SH-SY5Y (cell line): ENCODE data around the gene KCNE3.

Source experiments
- GATA2 ChIP-seq: IDR thresholded peaks from 2 replicates; pipeline ENCODE4 v1.6.1; 2011; ENCODE audit warnings: mild to moderate bottlenecking, low read depth, low read length
- GATA3 ChIP-seq: IDR thresholded peaks from 2 replicates; pipeline ENCODE4 v1.6.1; 2011; ENCODE audit warnings: low read depth, mild to moderate bottlenecking, low read length, moderate library complexity

Gene KCNE3, protein sequence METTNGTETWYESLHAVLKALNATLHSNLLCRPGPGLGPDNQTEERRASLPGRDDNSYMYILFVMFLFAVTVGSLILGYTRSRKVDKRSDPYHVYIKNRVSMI

DNA sequence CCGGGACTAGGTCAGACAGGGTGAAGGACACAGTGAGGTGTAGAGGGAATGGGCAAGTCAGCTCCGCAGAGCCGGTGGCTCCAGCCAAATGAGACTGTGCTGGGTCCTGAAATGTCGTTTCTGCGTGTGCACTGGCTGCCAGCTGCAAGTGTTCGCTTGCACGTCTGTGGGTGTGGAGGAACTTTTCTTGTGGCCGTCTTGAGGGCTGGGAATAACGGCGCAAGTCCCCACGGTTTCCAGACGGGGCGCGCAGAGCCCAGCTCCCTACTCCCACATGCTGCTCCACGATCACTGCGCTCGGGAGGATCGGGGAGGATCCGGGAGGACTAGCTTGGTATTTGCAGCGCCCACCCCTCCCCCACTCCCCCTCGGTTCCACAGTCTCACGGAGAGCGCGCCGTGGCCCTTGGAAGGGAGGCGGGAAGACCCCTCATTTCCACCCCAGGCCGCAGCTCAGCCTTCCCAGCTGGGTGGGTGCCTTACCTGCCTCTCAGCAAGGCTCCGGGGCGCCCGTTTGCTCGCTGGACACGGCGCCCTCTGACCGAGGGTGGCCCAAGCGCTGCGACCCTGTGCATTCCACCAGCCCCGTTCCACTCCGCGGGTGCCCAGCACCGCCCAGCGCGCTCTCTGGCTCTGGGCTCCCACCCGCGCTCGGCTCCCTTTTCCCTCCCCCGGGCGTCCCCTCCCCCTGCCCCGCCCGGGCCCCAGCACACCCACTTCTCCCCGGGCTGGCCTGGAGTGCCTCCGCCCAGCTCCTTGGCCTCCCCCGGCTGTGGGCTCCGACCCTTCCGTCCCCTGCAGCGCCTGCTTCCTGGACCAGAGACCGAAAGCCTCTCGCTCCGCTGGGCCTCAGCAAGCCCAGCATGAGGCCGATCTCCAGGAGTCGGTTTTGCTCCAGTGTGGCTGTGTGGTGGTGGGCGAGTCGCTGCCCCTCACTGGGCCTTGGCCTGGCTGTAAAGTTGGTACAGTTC is at the start of gene KCNE3:
Gene KCNE3, minus strand, starts transcription at position 634 of the 970 bp plus-strand sequence. CDS start 9,986 bp downstream, outside the sequence.
- TF ChIP-seq GATA3 = no peak
- TF ChIP-seq GATA2 = no peak

- TF ChIP-seq GATA3 = no peak
- TF ChIP-seq GATA2 = no peak
These were observed 40.2 kb upstream of the KCNE3 start for GRCh38 chr11:74507582-74507981.

DNA sequence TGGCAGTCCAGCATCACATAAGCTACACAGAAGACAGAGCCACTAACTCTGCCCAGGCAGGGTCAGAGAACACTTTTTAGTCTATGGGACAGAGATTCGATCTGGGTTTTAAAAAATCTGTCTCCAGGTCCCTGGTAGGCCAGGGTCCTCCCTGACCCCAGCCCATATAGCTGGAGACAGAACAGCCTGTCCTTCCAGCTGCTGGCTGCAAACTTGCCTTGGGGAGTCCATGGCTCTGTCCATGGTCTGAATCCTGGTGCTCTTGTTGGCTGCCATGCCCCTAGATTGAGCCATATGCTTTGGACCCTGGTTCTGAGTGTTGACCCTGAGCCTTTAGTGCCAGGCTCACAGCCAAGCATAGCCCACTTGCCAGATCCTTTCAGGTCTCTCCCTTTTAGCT is 39.5 kb upstream of the KCNE3 start:
- TF ChIP-seq GATA3 (no peak), GATA2 (no peak)

DNA sequence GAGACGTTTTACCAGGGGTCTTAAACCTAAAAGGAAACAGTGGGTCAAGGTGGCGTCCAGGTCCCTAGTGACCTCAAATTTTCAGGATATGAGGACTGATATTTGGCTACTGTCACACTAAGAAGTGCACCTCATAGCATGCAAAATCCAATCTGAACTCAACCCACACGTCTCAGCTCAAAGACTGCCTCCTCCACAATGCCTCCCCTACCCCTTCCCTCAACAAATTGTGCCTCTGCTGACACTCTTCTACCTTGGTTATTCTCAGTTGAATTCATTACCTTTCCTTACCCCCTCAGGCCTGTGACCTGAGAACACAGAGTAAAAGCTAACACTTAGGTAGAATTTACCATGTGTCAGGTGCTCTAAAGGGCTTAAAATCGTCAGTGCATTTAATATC is 38.6 kb upstream of the KCNE3 start:
- no peak for TF ChIP-seq GATA2
- TF ChIP-seq GATA3 = no peak

DNA sequence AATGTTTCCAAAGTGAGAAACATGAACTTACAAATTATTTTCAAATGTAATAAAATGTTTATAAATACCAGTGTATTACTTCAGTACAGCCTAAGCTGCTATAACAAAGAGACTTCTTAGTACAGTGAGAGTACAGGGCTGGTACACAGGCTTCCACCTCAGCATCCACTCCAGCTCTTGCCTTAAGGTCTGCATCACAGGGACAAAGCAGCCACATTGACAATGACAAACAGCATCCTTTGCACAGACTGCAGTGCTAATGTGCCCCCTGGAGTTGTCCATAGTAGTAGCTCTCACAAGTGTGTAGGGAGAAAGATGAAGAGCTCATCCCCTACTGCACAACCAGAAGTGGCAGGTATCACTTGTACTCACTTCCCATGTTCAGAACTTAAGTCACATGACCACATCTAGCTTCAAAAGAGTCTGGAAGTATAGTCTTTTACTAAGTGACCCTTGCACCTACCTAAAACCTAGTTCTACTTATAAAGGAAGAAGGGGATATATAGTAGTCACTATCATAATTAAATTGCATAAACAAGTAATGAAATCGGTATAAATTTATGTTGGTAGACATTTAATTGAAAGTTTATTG is 36.8 kb upstream of the KCNE3 start:
- TF ChIP-seq GATA2 (no peak), GATA3 (no peak)

- no peak for TF ChIP-seq GATA2
- no peak for TF ChIP-seq GATA3
These were observed 27.6 kb upstream of the KCNE3 start for GRCh38 chr11:74494916-74495315.

DNA sequence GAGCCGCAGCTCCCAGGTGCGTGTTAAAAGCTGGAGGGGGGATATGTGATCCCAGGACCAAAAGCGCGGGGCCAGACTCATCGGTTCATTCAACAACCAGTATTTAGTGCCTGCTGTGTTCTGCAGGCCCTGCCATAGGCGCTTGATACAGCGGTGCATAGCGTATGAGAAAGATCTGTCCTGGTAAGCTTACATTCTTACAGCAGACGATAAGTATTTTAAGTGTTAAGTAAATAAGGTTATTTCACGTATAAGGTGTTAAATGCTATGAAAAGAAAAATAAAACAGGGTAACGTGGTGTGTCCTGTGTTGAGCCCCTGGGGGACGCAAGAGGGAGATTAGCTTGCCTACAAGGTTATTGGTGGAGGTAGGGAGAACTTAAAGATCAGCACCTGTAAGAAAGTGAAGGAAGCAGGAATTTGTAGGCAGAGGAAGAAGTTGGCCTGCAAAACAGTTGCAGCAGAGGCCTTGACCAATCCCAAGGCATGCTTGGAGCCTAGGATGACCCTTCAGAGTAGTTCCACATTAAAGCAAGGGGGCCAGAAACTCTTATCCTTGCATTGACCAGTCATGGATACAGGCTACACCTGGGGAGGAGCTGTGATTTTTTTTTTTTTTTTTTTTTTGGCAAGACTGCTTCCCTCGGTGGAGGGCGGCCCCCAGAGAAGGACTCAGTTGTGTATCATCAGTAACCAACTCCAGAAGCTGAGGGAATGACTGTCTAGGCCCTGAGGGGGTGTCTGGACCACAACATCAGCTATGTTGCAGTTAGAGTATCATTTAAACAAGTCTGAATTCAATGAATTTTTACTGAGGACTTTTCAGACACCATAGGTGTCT is 26.7 kb upstream of the KCNE3 start:
- TF ChIP-seq GATA3 (no peak), GATA2 (no peak)

- TF ChIP-seq GATA3 (no peak), GATA2 (peak; percentile 79)
These were observed 25.8 kb upstream of the KCNE3 start, which contains the start of gene LIPT2 for GRCh38 chr11:74492974-74493790. TSS of gene LIPT2 (minus strand) at chr11:74493724. CDS start at chr11:74493703, 21 bp downstream.

- TF ChIP-seq GATA2 (no peak), GATA3 (no peak)
These were observed 24.7 kb upstream of the KCNE3 start for GRCh38 chr11:74492084-74492483.

DNA sequence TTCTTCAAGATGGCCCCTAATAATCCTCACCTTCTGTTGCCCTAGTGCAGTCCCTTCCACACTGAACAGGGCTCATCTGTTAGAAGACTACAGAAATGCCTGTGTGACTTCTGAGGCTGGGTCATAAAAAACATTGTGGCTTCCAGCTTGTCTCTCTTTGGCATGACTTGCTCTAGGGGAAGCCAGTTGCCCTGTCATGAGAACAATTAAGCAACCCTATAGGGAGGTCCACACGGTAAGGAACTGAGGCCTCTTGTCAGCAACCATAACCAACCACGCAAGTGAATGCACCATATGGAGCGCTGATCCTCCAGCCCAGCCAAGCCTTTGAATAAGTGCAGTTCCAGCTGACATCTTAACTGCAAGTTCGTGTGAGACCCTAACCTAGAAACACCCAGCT is 23.6 kb upstream of the KCNE3 start:
- no peak for TF ChIP-seq GATA2

DNA sequence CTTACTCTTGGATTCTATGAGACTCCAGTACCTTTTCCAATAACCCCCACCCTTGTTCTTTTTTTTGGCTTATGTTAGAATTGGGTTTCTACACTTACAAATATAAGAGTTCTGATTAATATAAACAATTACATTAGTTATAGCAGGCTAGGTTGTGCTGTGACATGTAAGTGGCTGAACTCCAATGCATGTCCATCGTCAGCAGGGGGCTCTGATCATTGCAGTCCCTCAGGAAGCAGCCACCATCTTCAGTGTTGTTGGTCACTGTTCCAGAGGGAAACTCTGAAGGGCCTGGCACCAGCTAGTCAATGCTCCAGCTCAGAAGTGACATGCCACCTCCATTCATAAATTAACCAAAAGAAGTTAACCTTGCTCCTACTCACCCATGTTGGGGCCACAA is 20.5 kb upstream of the KCNE3 start:
- TF ChIP-seq GATA3 = no peak
- no peak for TF ChIP-seq GATA2

DNA sequence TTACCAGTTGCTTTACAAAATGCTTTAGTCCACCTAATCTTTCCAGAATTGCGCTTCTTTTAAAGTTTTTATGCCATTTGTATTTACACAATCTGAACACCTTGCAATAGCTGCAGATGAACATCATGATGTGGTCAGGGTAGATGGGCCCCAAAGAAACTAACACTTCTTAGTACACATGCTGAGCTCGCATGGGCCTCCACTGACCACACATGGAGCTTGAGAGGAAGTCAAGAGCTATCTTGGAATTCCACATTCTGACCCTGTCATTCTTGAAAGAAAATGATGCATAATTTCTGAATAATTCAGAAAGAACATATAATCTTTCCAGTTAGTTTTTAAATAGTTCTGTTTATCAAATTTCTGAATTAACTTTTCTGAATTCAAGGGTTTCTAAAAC is 18.5 kb upstream of the KCNE3 start:
- TF ChIP-seq GATA2 (no peak), GATA3 (no peak)
